Fibroblast of mammary gland (primary cell): Measurements from ENCODE around the gene WDR64.

ENCODE experiments used
- DNase-seq: peaks from one replicate; pipeline ENCODE4 v3.0.0-alpha.2; 2010; ENCODE audit warnings: low read depth
- H3K4me3 ChIP-seq: 2 replicates; pipeline ENCODE4 v1.5.1; 2011; ENCODE audit warnings: low read depth, mild to moderate bottlenecking, low read length, moderate library complexity; ENCODE audit not compliant: control insufficient read depth
- TF ChIP-seq, protein P1 (sequence below): conservative IDR thresholded peaks from 2 replicates; pipeline ENCODE4 v1.5.1; 2011; ENCODE audit warnings: low read depth, low read length, inconsistent platforms; ENCODE audit not compliant: control insufficient read depth, insufficient read depth

The WDR64 gene

GRCh38 chr1:241838897-241839296 is 186.8 kb downstream of the WDR64 start:
- H3K4me3 ChIP-seq = no peak overlapping the region
- peak; percentile 38 for DNase-seq
- TF ChIP-seq, protein P1, sequence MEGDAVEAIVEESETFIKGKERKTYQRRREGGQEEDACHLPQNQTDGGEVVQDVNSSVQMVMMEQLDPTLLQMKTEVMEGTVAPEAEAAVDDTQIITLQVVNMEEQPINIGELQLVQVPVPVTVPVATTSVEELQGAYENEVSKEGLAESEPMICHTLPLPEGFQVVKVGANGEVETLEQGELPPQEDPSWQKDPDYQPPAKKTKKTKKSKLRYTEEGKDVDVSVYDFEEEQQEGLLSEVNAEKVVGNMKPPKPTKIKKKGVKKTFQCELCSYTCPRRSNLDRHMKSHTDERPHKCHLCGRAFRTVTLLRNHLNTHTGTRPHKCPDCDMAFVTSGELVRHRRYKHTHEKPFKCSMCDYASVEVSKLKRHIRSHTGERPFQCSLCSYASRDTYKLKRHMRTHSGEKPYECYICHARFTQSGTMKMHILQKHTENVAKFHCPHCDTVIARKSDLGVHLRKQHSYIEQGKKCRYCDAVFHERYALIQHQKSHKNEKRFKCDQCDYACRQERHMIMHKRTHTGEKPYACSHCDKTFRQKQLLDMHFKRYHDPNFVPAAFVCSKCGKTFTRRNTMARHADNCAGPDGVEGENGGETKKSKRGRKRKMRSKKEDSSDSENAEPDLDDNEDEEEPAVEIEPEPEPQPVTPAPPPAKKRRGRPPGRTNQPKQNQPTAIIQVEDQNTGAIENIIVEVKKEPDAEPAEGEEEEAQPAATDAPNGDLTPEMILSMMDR = no peak

DNA sequence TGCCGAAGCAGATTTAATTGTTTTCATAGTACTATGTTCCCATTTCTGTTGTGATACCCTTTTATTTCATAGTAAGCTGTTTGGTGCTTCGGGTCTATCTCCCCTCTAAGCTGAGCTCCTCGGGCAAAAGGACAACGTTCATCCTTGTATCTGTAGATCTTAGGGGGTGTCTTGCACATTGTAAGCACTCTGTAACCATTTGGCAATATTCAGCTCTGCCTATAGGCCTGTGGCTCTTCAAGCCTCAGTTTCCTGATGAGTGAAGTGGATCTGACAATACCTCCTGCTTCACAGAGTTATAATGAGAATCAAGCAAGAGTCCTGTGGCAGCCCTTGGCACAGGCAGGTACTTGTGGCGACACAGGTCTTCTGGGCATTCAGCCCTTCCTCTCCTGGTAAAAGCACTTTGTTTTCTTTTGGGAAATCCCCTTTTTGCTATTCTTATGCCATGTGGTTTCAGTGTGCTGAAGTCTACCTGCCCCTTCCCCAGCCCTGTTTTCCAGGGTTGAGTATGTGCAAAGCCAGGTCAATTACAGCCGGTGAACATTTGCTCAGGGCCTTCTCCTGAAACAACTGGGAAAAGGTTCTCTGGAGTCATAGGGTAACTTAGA is 187.4 kb downstream of the WDR64 start:
- no peak for DNase-seq
- H3K4me3 ChIP-seq = no peak overlapping the region
- TF ChIP-seq, protein P1 = no peak

DNA sequence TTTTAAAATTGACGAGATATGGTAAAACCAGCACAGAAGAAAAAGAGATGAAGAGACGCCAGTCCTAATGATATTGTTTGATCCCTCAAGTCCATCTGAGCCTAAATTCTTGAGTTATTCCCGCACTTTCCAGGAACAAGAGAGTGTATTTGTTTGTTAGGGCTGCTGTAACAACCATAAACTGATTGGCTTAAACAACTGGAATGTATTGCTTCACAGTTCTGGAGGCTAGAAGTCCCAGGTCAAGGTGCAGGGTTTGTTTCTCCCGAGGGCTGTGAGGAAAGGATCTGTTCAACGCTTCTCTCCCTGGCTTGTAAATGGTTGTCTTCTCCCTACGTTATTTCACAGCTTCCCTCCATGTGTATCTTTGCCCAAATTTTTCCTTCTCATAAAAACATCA is 188.1 kb downstream of the WDR64 start:
- no peak overlapping the region for H3K4me3 ChIP-seq
- DNase-seq = no peak
- TF ChIP-seq, protein P1 = no peak

- TF ChIP-seq, protein P1 = no peak
- no peak for DNase-seq
- H3K4me3 ChIP-seq = no peak overlapping the region
Observed at GRCh38 chr1:241841691-241842090, 189.6 kb downstream of the WDR64 start.

- no peak overlapping the region for H3K4me3 ChIP-seq
- TF ChIP-seq, protein P1 = no peak
- DNase-seq = peak; percentile 52
Observed at GRCh38 chr1:241842565-241842964, 190.5 kb downstream of the WDR64 start.

GRCh38 chr1:241844593-241844992 is 192.5 kb downstream of the WDR64 start:
- TF ChIP-seq, protein P1 = no peak
- H3K4me3 ChIP-seq = no peak overlapping the region

GRCh38 chr1:241846375-241846774 is 194.3 kb downstream of the WDR64 start:
- H3K4me3 ChIP-seq = no peak overlapping the region
- TF ChIP-seq, protein P1 = no peak
- DNase-seq = no peak

More at GRCh38 chr1:241844593-241844992, 192.5 kb downstream of the WDR64 start:
- no peak for DNase-seq
